ENCODE measurements around the gene ARHGAP8.

- TF ChIP-seq CTCF (conservative IDR thresholded peaks at IDR 0.05 in 1 of 2, IDR thresholded peaks at IDR 0.05 in 1 of 2; ENCODE audit: low read depth in 1 of 2, low read length in 2 of 2) (no peak), EZH2 (IDR thresholded peaks at IDR 0.05; ENCODE audit: low read length, missing control alignments) (no peak)
These were observed 86.7 kb downstream of the ARHGAP8 start for GRCh38 chr22:44839061-44839460.
